Measurements from ENCODE around the gene YIPF1.

YIPF1 gene

DNA sequence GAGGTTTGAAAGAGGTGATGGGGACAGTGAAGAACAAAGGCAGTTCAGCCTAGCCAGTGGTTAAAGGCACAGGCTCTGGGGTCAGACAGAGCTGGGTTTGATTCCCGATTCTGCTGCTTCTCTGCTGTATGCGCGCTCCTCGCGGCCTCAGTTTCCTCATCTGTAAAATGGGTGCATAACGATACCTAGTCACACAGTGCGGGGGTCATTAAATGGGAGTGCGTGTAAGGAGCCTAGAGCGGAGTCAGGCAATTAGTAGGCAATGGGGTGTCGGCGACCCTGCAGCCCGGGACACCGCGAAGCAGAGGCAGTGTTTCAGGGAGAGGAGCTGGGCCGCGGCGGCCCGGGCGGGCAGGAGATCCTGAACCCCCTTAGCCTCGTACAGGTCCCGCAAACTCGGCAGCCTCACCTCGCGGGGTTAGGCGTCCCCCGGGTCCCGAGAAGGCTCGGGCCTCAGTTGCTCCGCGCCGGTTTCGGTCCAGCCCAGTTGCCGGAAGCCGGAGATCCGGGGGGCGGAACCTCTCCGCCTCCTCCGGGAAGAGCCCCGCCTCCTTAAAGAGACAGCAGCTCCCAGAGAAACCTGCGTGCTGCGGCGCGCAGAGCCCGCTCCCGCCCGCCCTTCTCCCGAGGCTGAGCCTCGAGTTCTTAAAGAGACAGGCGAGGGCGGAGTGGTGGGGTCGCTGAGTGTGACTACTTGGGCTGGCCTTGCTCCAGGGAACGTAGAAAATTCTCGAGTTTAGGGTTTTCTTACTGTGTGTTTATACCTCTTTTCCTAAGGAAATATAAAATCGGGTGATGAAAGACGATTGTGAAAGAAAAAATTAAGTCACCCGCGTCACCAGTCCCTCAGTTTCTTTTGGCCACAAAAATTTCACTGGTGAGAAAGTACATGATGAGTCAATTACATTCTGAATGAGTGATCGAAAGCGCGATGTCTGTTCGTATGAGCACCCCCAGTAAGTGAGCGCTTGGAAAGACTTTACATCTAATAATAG is at the start of gene YIPF1:
TSS of gene YIPF1 (minus strand) at position 494 of the 995 bp plus-strand sequence. CDS start 860 bp downstream, outside the sequence.
- peak; percentile 89 for DNase-seq

DNA sequence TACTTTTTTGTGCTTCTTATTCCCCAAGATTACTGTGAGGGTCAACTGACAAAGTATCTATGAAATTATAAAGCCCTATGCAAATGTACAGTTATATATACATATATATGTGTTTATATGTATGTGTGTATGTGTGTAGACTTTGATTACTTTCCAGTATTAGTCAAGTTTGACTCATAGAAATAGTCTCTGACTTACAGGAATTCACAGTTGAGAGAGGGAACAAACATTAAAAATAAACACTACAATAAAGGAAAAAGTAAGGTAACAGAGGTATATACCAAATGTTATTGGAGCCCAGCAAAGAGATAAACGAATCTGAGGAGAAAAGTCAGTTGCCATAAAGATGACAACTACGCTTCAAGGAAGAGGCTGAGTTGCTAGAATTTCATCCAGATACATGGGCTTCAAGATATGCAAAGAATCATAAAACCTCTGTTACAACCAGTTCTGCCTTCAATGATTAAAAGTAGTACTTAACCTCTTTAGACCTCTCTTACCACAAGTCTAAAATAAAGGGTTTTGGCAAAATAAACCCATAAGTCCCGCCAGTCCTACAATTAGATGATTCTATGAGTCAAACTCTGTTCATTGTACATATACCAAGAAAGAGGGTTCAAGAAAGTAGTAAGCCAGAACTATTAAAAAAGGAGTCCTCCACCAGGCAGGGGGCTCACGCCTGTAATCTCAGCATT is 48.7 kb upstream of the YIPF1 start:
- no peak for DNase-seq

DNA sequence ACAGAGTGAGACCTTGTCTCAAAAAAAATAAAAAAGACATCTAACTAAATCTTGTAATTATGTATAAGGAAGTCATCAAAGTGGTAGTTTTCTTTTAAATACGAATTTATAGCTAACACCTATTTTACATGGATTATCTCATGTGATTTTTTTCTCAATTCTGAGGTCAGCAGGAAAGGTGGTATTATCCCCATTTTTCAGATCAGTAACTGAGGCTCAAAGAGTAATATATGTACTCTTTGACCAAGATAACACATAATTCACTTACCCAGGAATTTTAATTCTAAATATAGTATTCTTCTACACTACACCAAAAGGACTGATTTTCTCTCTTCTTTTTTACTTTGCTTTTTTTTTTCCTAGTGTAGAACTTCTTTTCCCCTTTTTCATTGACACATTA is 46.8 kb upstream of the YIPF1 start:
- no peak for DNase-seq

DNA sequence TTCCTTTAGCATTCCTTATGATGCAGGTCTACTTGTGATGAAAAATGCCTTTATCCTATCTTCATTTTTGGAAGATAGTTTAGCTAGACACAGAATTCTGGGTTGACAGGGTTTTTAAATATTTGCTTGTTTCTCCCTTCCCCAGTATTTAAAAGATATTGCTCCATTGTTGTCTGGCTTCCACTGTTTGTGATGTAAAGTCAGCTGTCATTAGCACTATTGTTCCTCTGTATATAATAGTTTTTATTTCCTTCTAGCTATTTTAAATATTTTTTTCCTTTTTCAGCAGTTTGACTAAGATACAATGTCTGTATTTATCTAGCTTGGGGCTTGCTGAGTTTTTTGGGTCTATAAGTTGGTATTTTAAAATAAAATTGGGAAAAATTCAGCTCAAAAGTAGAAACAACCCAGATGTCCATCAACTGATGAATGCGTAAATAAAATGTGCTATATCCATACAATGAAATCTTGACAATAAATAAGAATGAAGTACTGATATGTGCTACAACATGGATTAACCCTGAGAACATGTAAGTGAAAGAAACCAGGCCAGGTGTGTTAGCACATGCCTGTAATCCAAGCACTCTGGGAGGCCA is 44.7 kb upstream of the YIPF1 start:
- DNase-seq, result no peak

DNA sequence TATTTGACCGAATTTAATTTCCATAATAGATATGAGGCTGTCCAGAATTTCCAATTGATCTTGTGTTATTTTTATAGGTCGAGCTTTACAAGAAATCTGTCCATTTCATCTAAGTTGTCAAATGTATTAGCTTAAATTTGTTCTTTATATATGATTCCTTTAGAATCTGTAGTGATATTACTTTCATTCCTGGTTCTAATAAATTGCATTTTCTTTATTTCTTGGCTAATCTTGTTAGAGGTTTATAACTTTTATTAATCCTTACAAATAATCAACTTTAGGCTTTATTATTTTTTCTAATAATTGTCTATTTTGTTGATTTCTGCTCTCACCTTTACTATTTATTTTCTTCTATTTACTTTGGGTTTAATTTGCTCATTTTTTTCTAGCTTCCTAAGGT is 41.9 kb upstream of the YIPF1 start:
- DNase-seq, result no peak

DNA sequence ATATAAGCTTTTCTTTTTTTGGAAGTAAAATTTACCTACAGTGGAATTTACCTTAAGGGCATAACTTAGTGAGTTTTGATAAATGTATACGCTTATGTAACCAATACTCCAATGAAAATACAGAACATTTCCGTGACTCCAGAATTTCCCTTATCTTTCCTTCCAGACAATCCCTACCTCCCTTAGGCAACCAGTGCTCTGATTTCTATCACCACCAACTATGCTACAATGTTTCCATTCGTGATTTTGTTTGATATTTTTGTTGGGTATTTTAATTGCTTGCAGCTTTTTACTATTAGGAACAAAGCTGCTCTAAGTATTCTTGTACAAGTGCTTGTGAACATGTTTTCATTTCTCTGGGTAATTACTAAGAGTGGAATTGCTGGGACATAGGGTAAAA is 41.3 kb upstream of the YIPF1 start:
- no peak for DNase-seq

DNA sequence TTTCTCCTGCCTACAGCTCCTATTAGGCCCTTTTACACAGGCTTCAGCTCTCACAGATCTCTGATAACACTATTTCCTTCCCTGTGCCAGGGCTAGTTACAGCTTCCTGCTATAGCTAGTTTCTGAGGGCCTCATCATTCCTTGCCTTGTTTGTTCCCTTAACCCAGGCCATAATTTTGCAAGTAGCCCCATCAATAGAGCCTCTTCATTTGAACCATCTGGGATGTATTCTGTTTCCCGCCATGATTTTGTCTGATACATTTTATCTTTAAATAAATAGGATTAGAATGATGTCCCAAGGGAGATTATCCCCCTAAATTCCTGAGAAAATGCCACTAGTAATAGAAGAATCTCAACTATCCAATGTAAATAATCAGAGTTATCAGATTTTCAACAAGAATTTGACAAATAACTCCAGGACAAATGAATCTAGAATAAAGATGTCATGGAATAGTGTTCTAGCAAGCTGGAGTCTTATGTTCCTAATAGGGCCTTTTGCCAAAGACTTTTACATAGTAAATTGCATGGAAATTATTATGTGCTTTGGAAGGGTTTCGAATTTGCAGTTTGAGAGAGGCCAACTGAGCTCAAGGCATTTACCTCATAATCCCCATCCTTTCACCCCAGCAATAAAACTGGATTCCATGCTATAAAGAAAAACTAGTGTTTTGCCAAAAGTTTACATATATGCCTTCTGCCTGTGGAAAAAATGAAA is 39.8 kb upstream of the YIPF1 start:
- DNase-seq, result no peak

DNA sequence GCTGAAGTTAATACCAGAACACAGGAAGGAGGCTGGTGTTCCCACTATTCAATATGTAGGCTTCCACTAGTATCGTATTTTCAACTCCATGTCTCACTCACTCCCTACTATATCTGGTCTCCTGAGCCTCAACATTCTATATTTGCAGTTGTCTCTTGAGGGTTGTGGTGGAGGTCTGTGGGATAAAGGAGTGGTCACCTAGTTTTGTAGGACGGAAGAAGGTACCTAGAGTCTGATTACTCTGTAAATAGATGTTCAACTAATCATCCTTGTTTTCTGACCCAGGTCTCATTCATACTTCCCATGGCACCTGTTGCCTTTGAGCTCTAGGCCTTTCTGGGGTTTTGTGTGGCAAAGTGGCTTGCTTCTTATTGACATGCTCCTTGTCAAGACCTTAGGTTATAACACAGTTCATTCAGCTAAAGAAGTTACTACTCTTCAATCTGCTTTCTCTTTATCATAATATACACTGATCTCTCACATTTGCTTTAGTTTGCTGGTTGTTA is 37.8 kb upstream of the YIPF1 start:
- DNase-seq, result no peak

DNA sequence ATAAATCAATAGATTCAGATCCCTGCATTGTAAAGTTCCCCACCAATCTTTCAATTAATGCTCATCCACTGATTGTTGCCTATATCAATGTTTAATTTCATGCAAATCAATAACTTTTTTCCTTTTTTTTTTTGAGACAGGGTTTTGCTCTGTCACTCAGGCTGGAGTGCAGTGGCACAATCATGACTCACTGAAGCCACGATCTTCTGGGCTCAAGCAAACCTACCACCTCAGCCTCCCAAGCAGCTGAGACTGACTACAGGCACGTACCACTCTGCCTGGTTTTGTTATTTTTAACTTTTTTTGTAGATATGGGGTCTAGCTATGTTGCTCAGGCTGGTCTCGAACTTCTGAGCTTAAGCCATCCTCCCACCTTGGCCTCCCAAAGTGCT is 30.1 kb upstream of the YIPF1 start:
- DNase-seq, result no peak

DNA sequence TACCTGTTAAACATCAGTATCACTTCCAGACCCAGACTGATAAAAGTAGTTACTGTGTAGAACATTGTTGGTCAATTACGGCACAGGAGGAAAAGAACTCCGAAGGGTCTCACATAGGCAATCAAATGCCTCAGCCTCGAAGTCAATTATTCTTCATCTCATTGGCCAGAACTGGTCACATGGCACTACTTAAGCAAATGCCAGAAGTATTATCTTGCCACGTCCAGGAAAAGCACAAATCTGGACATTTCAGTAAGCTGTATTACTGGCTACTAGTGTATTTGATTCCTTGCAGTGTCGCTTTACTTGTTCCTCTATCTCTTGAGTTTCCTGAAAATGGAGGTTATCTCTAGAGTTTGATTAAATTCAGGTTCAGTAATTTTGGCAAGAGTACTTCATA is 28.7 kb upstream of the YIPF1 start:
- DNase-seq, result no peak

DNA sequence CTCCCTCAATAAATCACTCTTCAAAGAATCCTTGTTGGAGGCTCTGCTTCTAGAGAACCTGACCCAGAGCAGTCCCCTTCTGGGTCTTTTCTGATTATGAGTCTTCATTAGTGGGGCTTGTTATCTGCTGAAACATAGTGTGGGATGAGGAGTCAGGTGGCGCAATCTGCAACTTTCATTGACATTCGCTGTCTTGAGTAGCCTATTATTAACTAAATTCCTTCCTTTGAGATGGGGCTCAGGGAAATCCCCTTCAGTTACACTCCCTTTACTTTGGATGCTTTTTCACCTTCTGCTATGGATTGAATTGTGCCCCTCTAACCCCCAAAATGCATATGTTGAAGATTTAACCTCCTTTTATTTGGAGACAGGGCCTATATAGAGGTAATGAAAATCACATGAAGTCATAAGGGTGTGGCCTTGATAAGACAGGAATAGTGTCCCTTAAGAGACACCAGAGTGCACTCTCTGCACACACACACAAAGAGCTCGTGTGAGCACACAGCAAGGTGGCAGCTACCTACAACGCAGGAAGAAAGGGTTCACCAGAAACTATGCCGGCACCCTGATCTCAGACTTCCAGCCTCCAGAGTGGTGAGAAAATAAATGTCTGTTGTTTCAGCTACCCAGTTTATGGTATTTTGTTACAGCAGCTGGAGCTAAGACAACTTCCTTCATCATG is 23.9 kb upstream of the YIPF1 start:
- DNase-seq, result no peak

DNA sequence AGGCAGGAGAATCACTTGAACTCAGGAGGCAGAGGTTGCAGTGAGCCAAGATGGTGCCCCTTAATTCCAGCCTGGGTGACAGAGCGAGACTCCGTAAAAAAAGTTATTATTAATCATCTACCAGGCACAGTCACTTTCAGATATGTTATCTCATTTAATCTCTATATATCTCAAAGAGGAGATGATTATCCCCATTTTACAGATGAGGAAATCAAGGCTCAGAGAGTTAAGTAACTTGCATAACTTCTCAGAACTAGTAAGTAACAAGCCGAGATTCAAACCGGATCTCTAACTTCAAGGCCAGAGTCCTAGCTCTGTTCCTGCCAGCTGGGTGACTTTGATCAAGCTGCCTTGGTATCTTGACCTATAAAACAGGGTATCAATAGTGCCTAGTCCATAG is 21.8 kb upstream of the YIPF1 start:
- no peak for DNase-seq

DNA sequence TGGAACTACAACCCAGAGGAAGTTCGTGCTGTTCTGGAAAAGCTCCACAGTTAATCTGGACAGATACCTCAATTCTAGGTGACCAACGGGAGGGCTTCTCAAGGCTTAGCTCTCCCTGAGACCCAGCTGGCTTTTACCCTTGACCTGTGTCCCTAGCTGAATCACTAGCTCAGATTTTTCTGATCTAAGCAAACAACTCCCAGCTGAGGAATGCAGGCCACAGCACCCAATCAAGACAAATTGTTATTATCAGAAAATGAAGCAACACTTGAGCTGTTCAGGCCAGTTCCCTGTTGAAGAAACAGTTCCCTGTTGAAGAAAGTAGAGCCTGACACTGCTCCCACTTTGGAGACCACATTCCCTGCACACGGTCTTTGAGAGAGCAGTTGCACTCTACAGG is 20.3 kb upstream of the YIPF1 start:
- no peak for DNase-seq

DNA sequence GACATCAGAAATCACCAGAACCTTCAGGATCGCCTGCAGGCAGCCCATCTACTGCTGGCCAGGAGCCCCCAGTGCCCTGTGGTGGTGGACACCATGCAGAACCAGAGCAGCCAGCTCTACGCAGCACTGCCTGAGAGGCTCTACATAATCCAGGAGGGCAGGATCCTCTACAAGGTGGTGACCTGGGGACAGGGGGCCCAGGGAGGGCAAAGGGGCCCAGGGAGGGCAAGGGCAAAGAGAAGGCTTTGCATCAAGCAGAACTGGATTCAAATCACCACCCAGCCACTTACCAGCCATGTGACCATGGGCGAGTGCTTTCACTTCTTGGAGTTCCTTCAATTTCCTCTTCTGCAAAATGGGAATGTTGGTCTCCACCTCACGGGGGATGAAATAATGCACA is 16.5 kb upstream of the YIPF1 start:
- no peak for DNase-seq

DNA sequence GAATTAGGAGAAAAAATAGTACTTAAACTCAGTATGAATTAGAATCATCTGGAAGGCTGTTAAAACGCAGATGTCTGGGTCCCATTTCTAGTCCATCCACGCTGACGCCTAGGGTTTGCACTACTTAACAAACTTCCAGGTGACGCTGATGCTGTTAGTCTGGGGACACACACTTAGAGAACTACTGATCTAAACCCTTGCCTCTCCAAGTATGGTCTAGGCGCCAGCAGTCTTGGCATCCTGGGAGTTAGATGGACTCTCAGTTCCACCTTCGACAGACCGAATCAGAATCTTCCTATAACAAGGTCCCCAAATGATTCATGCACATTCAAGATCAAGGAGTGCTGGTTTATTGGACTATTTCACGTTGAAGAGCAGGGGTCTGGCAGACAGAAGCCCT is 15.9 kb upstream of the YIPF1 start:
- DNase-seq, result no peak

DNA sequence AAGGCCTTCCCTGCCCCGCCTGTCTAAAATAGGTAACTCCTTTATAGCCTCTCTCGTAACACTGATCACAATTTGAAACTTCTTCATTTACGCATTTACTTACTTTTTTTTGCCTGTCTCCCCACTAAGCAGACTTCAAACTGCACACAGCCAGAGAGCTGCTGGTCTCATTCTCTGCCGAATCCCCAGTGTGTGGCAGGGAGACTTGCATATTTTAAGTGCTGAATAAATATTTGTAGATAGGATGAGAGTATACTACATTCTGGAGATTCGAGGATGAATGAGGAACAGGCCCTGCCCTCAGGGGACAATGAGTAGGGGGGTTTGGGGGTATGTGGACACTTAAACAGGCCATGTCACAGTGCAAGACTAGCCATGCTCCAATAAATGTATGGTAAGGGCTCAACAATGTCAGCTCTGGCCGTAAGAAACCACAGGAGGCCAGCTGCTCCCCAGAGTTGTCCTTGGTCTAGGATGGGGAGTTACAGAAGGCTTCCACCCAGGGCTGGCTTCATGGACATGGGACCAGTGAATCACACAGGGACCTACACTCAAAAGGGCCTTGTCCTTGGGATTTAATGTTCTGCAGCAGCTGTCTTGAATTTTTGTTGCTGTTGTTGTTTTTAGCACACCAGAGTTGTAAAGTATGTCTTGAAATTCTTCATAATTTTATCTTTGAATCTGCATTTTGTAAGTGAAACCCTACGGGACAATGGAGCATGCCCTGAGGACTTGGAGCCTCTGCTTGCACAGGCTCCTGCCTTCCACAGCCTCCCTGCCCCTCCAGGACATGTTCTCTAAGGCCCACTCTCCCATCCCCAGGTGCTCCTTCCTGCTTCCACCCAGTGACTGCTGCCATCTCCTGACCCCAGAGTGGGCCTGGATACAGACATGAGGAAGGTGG is 12.9 kb upstream of the YIPF1 start:
- DNase-seq, result no peak

DNA sequence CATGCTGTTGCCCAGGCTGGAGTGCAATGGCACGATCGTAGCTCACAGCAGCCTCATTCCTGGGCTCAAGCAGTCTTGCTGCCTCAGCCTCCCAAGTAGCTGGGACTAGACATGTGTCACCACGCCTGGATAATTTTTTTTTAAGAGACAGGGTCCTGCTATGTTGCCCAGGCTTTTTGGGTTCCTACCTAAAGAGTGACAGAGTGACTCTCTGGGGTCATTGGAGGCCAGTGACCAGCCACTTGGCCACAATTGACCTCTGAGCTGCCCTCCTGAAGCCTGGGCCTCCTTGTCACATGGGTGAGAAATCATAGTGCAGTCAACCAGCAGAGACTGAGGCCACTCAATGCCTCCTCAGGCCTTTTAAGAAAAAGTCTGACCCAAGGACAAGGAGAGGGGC is 10.1 kb upstream of the YIPF1 start:
- DNase-seq, result no peak

DNA sequence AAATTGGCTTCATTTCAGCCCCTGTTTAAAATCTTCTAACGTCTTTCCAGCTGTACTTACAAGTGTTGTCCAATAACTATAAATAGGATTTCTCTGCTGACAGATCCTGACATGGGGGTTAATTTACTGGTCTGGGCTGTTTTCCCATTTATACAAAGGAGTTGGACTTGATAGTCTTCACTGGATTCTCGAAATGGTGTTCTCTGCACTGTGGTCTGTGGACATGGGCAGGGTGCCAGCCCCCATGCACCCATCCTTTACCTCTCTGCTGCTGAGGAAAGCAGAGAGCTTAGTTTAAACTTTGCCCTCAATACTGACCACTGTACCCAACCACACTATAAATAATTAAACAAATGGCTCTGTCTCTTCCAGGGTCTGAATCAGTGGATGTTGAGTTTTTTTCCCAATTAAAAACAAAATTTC is 9.6 kb upstream of the YIPF1 start:
- no peak for DNase-seq

DNA sequence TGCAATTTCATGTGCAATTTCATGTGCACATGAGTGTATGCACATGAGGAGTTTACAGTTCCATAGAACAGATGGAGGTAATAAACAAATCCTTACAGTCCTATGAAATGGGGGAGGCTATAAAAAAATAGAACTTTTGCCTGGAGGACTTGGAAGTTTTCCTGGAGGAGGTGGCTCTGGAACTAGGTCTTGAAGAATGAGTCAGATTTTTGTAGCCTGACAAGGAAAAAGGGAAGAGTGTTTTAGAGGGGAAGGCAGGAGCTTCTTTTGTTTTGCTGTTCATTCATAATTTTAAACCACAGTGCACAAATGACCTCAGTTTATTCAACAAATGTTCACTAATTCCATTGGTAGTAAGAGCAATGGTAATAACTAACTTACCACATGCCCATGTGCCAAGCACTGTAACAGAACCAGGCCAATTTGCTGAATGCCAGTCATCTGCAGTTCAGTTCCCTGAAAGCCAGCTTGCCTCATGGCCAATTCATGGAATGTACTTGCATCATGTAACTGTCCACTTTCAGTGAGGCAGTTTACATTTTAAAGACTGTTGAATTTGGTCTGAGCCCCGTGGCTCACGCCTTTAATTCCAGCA is 7.1 kb upstream of the YIPF1 start:
- DNase-seq, result no peak

DNA sequence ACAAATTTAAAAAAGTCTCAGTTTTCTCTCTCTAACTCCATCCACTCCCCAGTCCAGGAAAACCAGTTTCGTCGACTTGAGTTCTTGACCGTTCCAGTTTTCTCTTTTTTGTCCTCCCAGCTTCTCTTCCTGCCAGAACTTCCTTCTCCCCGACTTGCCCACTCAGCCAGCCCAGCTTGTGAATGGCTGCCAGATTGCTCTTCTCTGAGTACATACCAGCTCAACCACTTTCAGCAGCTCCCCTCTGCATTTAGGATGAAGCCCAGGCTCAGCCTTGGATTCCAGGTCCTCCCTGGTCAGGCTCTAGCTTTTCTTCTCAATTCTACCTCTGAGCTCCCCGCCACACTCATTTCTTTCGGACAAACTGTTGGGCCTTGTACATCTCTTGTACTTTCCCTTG is 5.8 kb upstream of the YIPF1 start:
- DNase-seq, result no peak

DNA sequence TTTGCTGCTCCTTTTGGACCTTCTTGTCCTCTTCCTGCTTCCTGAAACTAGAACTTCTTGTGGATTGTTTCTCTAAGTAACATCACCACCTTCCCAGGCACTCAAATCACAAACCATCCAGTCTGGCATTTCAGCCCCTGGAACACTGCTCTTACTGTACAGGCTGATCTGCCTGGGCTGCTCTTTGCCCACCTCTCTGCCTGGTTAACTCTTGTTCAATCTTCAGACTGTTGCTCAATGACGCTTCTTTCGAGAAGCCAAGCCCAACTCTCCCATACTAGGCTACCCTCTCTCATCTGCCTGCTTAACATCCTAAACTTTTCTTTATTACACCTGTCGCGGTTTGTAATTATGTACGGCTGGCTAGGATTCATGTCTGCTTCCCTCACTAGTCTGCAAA is 5.0 kb upstream of the YIPF1 start:
- DNase-seq, result no peak

All from activated CD8-positive, alpha-beta memory T cell treated with anti-CD3 and anti-CD28 coated beads, Interleukin-2, amount 50 U/mL, for 48 hours (primary cell).